ENCODE data around the gene KRTAP4-16.
"Not testable (repeated sequence)": the region's sequence is repeated elsewhere in the genome, so short reads cannot be mapped to it uniquely, and the experiment has no call there.

The KRTAP4-16 gene

GRCh38 chr17:41088760-41089352 lies 13.2 kb downstream of the KRTAP4-16 start:
- H3K4me3 ChIP-seq (ENCODE audit: low read length); H3K4me1 ChIP-seq (ENCODE audit: insufficient read depth, low read length); H3K27me3 ChIP-seq (ENCODE audit: insufficient read depth, low read length); H3K9ac ChIP-seq (ENCODE audit: low read depth, low read length); H3K27ac ChIP-seq (ENCODE audit: low read length); H3K36me3 ChIP-seq (ENCODE audit: insufficient read depth, low read depth, low read length): not testable (repeated sequence)
- H3K9me3 ChIP-seq (ENCODE audit: insufficient read depth, low read depth, low read length) = peaks cover 14% of the 10 kb centered on the region; the same call in 1 of the 2 replicates

- H3K9ac ChIP-seq (ENCODE audit: low read depth, low read length); H3K36me3 ChIP-seq (ENCODE audit: insufficient read depth, low read depth, low read length); H3K4me3 ChIP-seq (ENCODE audit: low read length); H3K27ac ChIP-seq (ENCODE audit: low read length); H3K4me1 ChIP-seq (ENCODE audit: insufficient read depth, low read length); H3K9me3 ChIP-seq (ENCODE audit: insufficient read depth, low read depth, low read length); H3K27me3 ChIP-seq (ENCODE audit: insufficient read depth, low read length): not testable (repeated sequence)
Measured at GRCh38 chr17:41084100-41084856, 17.7 kb downstream of the KRTAP4-16 start, which contains the start of gene KRTAP4-7. KRTAP4-7 (plus strand) TSS chr17:41084150; CDS start chr17:41084207, 57 bp downstream.

- H3K36me3 ChIP-seq (ENCODE audit: insufficient read depth, low read depth, low read length); H3K9me3 ChIP-seq (ENCODE audit: insufficient read depth, low read depth, low read length); H3K27ac ChIP-seq (ENCODE audit: low read length); H3K27me3 ChIP-seq (ENCODE audit: insufficient read depth, low read length); H3K4me1 ChIP-seq (ENCODE audit: insufficient read depth, low read length); H3K4me3 ChIP-seq (ENCODE audit: low read length); H3K9ac ChIP-seq (ENCODE audit: low read depth, low read length): not testable (repeated sequence)
Measured at GRCh38 chr17:41083427-41083826, 18.6 kb downstream of the KRTAP4-16 start.

DNA sequence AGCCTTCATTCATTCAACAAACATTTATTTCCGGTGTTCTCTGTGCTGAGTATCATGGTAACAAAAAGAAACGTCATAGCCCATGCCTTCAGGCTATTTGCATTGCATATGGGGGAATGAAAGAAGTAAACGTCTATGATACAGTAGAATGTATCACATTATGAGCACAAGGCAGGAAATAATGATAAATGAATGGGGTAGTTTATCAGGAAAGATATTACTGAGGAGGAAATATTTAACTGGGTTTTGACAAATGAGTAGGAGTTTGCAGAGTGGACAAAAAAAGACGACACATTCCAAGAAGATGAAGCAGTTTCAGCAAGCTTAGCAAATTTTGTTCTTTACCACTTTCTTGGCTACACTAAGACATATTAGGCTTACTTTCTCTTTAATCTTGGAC lies 19.4 kb downstream of the KRTAP4-16 start:
- Histone ChIP-seq H3K9ac (ENCODE audit: low read depth, low read length) (no peak overlapping the region), H3K27ac (ENCODE audit: low read length) (no peak overlapping the region), H3K36me3 (ENCODE audit: insufficient read depth, low read depth, low read length) (no peaks in the 10 kb centered on the region), H3K9me3 (ENCODE audit: insufficient read depth, low read depth, low read length) (no peaks in the 10 kb centered on the region), H3K4me1 (ENCODE audit: insufficient read depth, low read length) (no peaks in the 10 kb centered on the region; the same call in 1 of the 2 replicates), H3K27me3 (ENCODE audit: insufficient read depth, low read length) (no peaks in the 10 kb centered on the region), H3K4me3 (ENCODE audit: low read length) (no peak overlapping the region)

DNA sequence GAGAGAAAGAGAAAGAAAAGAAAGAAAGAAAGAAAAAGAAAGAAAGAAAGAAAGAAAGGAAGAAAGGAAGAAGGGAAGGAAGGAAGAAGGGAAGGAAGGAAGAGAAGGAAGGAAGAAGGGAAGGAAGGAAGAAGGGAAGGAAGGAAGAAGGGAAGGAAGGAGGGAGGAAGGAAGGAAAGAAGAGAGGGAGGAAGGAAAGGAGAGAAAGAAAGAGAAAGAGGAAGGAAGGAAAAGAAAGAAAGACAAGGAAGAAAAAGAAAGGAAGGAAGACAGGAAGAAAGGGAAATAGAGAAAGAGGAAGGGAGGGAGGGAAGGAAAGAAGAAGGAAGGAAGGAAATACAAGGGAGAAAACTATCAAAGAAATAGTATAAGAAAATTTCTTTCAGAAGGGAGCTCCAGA lies 25.2 kb downstream of the KRTAP4-16 start:
- no peaks in the 10 kb centered on the region for H3K4me1 ChIP-seq (ENCODE audit: insufficient read depth, low read length)
- H3K27me3 ChIP-seq (ENCODE audit: insufficient read depth, low read length) = no peaks in the 10 kb centered on the region
- H3K4me3 ChIP-seq (ENCODE audit: low read length) = no peak overlapping the region
- H3K9ac ChIP-seq (ENCODE audit: low read depth, low read length) = no peak overlapping the region
- no peaks in the 10 kb centered on the region for H3K36me3 ChIP-seq (ENCODE audit: insufficient read depth, low read depth, low read length)
- H3K9me3 ChIP-seq (ENCODE audit: insufficient read depth, low read depth, low read length) = no peaks in the 10 kb centered on the region
- H3K27ac ChIP-seq (ENCODE audit: low read length) = no peak overlapping the region

- H3K4me1 ChIP-seq (ENCODE audit: insufficient read depth, low read length) = no peaks in the 10 kb centered on the region
Measured at GRCh38 chr17:41073676-41074075, 28.3 kb downstream of the KRTAP4-16 start.

GRCh38 chr17:41071606-41072360 lies 30.2 kb downstream of the KRTAP4-16 start:
- Histone ChIP-seq H3K9ac (ENCODE audit: low read depth, low read length) (no peak overlapping the region), H3K4me1 (ENCODE audit: insufficient read depth, low read length) (no peaks in the 10 kb centered on the region)

More at GRCh38 chr17:41073676-41074075, 28.3 kb downstream of the KRTAP4-16 start:
- no peaks in the 10 kb centered on the region for H3K27me3 ChIP-seq (ENCODE audit: insufficient read depth, low read length)
- no peak overlapping the region for H3K27ac ChIP-seq (ENCODE audit: low read length)
- H3K9ac ChIP-seq (ENCODE audit: low read depth, low read length) = no peak overlapping the region
- no peak overlapping the region for H3K4me3 ChIP-seq (ENCODE audit: low read length)
- H3K9me3 ChIP-seq (ENCODE audit: insufficient read depth, low read depth, low read length) = no peaks in the 10 kb centered on the region
- no peaks in the 10 kb centered on the region for H3K36me3 ChIP-seq (ENCODE audit: insufficient read depth, low read depth, low read length)

GRCh38 chr17:41069031-41069430 lies 33.0 kb downstream of the KRTAP4-16 start:
- H3K27me3 ChIP-seq (ENCODE audit: insufficient read depth, low read length) = no peaks in the 10 kb centered on the region
- H3K4me1 ChIP-seq (ENCODE audit: insufficient read depth, low read length) = no peaks in the 10 kb centered on the region
- no peak overlapping the region for H3K9ac ChIP-seq (ENCODE audit: low read depth, low read length)
- H3K36me3 ChIP-seq (ENCODE audit: insufficient read depth, low read depth, low read length) = no peaks in the 10 kb centered on the region
- H3K4me3 ChIP-seq (ENCODE audit: low read length) = no peak overlapping the region
- no peaks in the 10 kb centered on the region for H3K9me3 ChIP-seq (ENCODE audit: insufficient read depth, low read depth, low read length)
- no peak overlapping the region for H3K27ac ChIP-seq (ENCODE audit: low read length)

More at GRCh38 chr17:41071606-41072360, 30.2 kb downstream of the KRTAP4-16 start:
- Histone ChIP-seq H3K9me3 (ENCODE audit: insufficient read depth, low read depth, low read length) (no peaks in the 10 kb centered on the region), H3K36me3 (ENCODE audit: insufficient read depth, low read depth, low read length) (no peaks in the 10 kb centered on the region), H3K27me3 (ENCODE audit: insufficient read depth, low read length) (no peaks in the 10 kb centered on the region), H3K4me3 (ENCODE audit: low read length) (no peak overlapping the region), H3K27ac (ENCODE audit: low read length) (no peak overlapping the region)

DNA sequence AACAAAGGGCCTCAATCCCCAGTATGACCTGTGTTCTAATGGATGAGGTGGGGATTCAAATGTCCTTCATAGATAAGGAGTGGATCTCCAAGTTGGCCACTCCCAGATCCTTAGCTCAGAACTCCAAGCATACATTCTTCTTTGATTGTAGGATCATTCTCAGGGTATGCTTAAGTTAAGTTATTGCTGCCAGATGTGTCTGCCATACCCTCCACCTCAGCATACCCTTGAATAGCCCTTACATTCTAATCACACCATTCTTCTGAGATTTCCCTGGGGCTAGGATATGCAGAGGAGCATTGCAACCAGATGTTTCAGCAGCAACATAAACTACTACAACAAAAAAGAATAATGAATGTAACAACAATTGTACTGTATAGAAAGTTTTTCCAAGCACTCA lies 34.7 kb downstream of the KRTAP4-16 start:
- no peaks in the 10 kb centered on the region for H3K27me3 ChIP-seq (ENCODE audit: insufficient read depth, low read length)
- no peak overlapping the region for H3K27ac ChIP-seq (ENCODE audit: low read length)
- H3K36me3 ChIP-seq (ENCODE audit: insufficient read depth, low read depth, low read length) = no peaks in the 10 kb centered on the region
- no peaks in the 10 kb centered on the region for H3K9me3 ChIP-seq (ENCODE audit: insufficient read depth, low read depth, low read length)
- H3K4me1 ChIP-seq (ENCODE audit: insufficient read depth, low read length) = no peaks in the 10 kb centered on the region
- no peak overlapping the region for H3K9ac ChIP-seq (ENCODE audit: low read depth, low read length)
- H3K4me3 ChIP-seq (ENCODE audit: low read length) = no peak overlapping the region

GRCh38 chr17:41065829-41066624 lies 36.0 kb downstream of the KRTAP4-16 start, which contains the start of gene KRTAP2-4:
KRTAP2-4 (minus strand) TSS chr17:41065879; CDS start chr17:41065845, 34 bp downstream.
- H3K36me3 ChIP-seq (ENCODE audit: insufficient read depth, low read depth, low read length) = no peaks in the 10 kb centered on the region
- H3K4me1 ChIP-seq (ENCODE audit: insufficient read depth, low read length) = no peaks in the 10 kb centered on the region
- H3K27ac ChIP-seq (ENCODE audit: low read length) = no peak within 1 kb of the TSS

GRCh38 chr17:41065016-41065689 lies 36.9 kb downstream of the KRTAP4-16 start:
- not testable (repeated sequence) for H3K9me3 ChIP-seq (ENCODE audit: insufficient read depth, low read depth, low read length); H3K4me3 ChIP-seq (ENCODE audit: low read length); H3K9ac ChIP-seq (ENCODE audit: low read depth, low read length); H3K36me3 ChIP-seq (ENCODE audit: insufficient read depth, low read depth, low read length); H3K27me3 ChIP-seq (ENCODE audit: insufficient read depth, low read length); H3K4me1 ChIP-seq (ENCODE audit: insufficient read depth, low read length); H3K27ac ChIP-seq (ENCODE audit: low read length)

More at GRCh38 chr17:41065829-41066624, 36.0 kb downstream of the KRTAP4-16 start, which contains the start of gene KRTAP2-4:
- Histone ChIP-seq H3K9ac (ENCODE audit: low read depth, low read length) (no peak within 1 kb of the TSS), H3K4me3 (ENCODE audit: low read length) (no peak within 1 kb of the TSS), H3K9me3 (ENCODE audit: insufficient read depth, low read depth, low read length) (no peaks in the 10 kb centered on the region), H3K27me3 (ENCODE audit: insufficient read depth, low read length) (no peaks in the 10 kb centered on the region)
